Neutrophil (primary cell): Measurements from ENCODE around the gene PCSK6.

Experiments
- H3K27ac ChIP-seq: fragments of 200-600 bp; sonication (generic); 2 replicates; pipeline ENCODE4 v1.5.1; 2016; ENCODE audit warnings: mild to moderate bottlenecking, moderate library complexity
- H3K27me3 ChIP-seq: fragments of 200-600 bp; sonication (generic); 2 replicates; pipeline ENCODE4 v1.6.0; 2016; ENCODE audit warnings: mild to moderate bottlenecking
- H3K36me3 ChIP-seq: fragments of 200-600 bp; sonication (generic); 2 replicates; pipeline ENCODE4 v1.5.1; 2017
- H3K4me1 ChIP-seq, 2 experiments: fragments of 200-600 bp in 1 of 2; sonication (generic) in 1 of 2; 1 replicate in 1 of 2; 2 replicates in 1 of 2; pipeline versions ENCODE4 v1.5.1 to v1.6.1; 2013 to 2016; ENCODE audit warnings: low read depth in 1 of 2, low read length in 1 of 2, mild to moderate bottlenecking in 1 of 2, moderate library complexity in 1 of 2; ENCODE audit not compliant: control insufficient read depth in 1 of 2, insufficient read depth in 1 of 2
- H3K4me3 ChIP-seq, 2 experiments: fragments of 200-600 bp in 1 of 2; sonication (generic) in 1 of 2; 1 replicate in 1 of 2; 2 replicates in 1 of 2; pipeline ENCODE4 v1.5.1; 2013 to 2016; ENCODE audit warnings: low read depth in 1 of 2, low read length in 1 of 2, mild to moderate bottlenecking in 1 of 2, moderate library complexity in 1 of 2
- H3K9me3 ChIP-seq: fragments of 200-600 bp; sonication (generic); 2 replicates; pipeline ENCODE4 v1.5.1; 2016
- TF ChIP-seq, protein P1 (sequence below): fragments of 200-600 bp; sonication (generic); IDR thresholded peaks from 2 replicates; pipeline ENCODE4 v1.5.1; 2016; ENCODE audit warnings: antibody characterized with exemption

The PCSK6 gene

DNA sequence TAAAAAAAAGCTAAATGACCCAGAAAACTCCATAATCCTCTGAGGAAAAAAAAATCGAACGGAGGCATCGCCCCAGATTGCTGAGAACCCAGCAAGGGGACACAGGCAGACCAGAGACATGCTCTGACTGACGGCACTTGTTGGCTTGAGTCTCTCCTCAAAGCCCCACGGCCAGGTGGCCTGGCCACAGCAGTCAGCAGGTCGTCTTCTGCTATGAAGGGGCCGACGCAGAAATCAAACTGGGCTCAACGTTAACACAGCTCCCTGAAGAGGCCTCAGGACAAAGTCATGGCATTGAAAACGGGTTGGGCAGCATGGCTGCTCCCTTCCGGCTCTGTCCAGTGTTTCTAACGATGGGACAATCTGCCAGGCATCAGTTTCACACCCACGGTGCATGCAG lies 17.5 kb downstream of the PCSK6 start:
- Histone ChIP-seq H3K36me3 (no peaks in the 10 kb centered on the region), H3K4me3 (no peak overlapping the region), H3K27ac (no peak overlapping the region), H3K9me3 (no peaks in the 10 kb centered on the region), H3K4me1 (no peaks in the 10 kb centered on the region), H3K27me3 (peaks cover 76% of the 10 kb centered on the region)
- TF ChIP-seq, protein P1, sequence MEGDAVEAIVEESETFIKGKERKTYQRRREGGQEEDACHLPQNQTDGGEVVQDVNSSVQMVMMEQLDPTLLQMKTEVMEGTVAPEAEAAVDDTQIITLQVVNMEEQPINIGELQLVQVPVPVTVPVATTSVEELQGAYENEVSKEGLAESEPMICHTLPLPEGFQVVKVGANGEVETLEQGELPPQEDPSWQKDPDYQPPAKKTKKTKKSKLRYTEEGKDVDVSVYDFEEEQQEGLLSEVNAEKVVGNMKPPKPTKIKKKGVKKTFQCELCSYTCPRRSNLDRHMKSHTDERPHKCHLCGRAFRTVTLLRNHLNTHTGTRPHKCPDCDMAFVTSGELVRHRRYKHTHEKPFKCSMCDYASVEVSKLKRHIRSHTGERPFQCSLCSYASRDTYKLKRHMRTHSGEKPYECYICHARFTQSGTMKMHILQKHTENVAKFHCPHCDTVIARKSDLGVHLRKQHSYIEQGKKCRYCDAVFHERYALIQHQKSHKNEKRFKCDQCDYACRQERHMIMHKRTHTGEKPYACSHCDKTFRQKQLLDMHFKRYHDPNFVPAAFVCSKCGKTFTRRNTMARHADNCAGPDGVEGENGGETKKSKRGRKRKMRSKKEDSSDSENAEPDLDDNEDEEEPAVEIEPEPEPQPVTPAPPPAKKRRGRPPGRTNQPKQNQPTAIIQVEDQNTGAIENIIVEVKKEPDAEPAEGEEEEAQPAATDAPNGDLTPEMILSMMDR = no peak

DNA sequence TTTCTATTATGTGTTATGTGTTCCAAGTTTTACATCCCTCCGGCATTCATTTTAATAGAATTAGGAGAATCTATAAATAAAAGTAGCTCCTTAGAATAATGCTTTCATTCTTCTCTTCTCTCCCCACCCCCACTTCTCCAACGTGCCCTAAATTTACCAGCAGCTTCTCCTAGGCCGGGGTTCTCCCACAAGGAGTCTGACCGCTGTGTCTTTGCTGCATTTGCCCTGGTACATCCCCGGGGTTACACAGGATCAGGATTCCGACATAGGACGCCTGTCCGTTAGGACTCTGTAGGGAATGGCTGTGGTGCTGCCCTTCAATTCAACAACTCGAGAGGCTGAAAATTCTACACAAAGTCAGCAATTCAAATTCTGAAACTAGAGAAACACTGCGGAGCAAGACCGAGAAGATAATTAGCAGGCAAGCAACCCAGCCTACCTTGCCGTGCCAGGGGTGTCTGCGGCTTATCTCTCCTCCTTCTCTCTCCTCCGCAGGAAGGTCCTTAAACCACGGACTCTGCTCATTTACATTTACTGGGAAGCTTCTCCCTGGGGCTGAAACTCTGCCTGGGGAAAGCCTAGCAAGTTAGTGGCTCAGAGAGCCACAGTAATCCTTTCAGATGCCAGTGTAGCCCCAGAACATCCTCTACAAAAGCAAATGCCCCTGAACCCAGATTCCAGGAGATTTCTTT lies 18.8 kb downstream of the PCSK6 start:
- Histone ChIP-seq H3K27ac (no peak overlapping the region), H3K9me3 (no peaks in the 10 kb centered on the region), H3K4me1 (no peaks in the 10 kb centered on the region), H3K27me3 (peaks cover 80% of the 10 kb centered on the region), H3K36me3 (no peaks in the 10 kb centered on the region), H3K4me3 (no peak overlapping the region)
- TF ChIP-seq, protein P1 = no peak

DNA sequence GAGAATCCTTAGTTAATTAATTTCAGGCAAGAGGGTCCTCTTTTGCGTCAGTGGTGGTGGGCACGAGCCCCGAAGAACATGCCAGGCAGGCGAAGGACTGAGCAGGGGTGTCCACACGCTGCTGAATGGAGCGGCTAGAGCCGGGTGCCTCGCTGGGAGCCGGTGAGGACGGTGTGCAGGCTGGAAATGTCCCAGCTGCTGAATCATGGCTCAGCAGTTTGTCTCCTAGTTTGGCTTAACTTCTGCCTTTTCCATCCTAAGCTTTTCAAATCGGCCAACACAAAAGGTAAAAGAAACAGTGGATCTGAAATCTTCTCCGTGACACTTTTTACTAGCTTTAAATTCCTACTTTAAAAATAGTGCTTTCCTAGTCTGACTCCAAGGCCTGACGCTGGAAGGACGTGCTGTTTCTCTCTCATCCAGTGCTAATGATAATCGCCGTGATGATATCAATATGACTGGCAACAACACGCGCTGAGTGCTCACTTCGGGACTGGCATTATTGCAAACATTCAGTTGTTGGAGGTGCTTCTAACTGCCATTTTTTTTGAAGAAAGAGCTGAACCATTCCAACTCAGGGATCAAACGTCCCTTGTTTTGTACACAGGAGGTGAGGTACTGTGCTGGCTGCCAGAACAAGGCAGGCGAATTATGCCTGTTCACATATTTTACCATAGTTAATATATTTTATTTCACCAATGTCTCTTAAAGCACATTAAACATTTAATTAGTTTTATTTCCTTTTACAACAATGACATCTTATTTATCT lies 19.8 kb downstream of the PCSK6 start:
- Histone ChIP-seq H3K9me3 (no peaks in the 10 kb centered on the region), H3K4me3 (no peak overlapping the region), H3K4me1 (no peaks in the 10 kb centered on the region), H3K27ac (no peak overlapping the region), H3K36me3 (no peaks in the 10 kb centered on the region), H3K27me3 (peaks cover 73% of the 10 kb centered on the region)
- TF ChIP-seq, protein P1 = no peak

DNA sequence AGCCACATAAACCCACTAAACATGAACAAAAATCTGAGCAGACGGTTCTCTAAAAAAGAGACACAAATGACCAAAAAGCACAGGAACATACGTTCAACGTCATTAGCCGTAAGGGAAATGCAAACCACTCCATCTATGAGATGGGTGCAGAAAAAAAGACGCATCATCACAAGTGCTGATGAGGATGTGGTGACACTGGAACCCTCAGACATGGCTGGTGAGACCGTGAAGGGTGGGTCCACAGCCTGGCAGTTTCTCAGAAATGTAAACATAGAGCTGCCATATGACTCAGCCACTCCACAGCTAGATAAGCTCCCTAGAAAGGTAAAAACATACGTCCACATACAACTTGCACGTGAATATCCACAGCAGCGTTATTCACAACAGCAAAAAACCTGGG lies 23.3 kb downstream of the PCSK6 start:
- no peaks in the 10 kb centered on the region for H3K9me3 ChIP-seq
- H3K27me3 ChIP-seq = peaks cover 45% of the 10 kb centered on the region
- H3K4me1 ChIP-seq = no peaks in the 10 kb centered on the region
- TF ChIP-seq, protein P1 = no peak
- H3K4me3 ChIP-seq = no peak overlapping the region
- H3K27ac ChIP-seq = no peak overlapping the region
- no peaks in the 10 kb centered on the region for H3K36me3 ChIP-seq

DNA sequence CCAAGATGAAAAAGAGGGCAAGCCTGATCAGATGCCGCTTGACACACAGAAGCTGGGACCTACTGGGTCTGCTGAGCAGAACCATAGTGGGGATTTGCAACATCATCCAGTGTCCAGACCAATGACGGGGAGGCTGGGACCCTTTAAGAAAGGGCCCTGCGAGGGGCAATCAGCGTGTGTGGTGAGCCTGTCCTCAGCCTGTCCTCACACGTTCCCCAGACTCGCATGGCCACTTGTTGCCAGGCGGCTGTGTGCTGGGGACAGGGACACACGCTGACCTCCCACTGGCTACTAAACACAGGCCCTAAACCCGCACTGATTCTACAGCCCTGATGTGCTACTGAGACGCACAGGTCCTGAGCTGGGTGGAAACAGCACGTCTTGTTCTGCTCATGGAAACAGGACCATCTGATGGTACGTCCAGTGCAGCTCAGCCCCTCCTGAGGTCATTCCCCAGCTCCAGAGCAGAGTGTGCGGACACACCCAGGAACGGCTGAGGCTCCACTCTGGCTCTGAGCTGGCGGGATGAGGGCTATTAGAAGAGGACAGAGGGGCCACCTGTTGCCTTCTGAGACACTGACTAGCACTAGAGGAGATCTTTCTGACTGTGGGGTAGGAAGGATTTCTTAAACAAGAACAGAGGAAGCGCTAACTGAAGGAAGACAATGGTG lies 24.4 kb downstream of the PCSK6 start:
- peaks cover 45% of the 10 kb centered on the region for H3K27me3 ChIP-seq
- H3K4me1 ChIP-seq = no peaks in the 10 kb centered on the region
- no peaks in the 10 kb centered on the region for H3K36me3 ChIP-seq

More for the DNA sequence above, 24.4 kb downstream of the PCSK6 start:
- TF ChIP-seq, protein P1 = no peak
- Histone ChIP-seq H3K4me3 (no peak overlapping the region), H3K9me3 (no peaks in the 10 kb centered on the region), H3K27ac (no peak overlapping the region)
